ENCODE data around the gene NEURL3.
A peak's percentile ranks its signal among the peaks of the same experiment; 100 is the strongest.
"Not testable (repeated sequence)": the region's sequence is repeated elsewhere in the genome, so short reads cannot be mapped to it uniquely, and the experiment has no call there.

NEURL3 gene

DNA sequence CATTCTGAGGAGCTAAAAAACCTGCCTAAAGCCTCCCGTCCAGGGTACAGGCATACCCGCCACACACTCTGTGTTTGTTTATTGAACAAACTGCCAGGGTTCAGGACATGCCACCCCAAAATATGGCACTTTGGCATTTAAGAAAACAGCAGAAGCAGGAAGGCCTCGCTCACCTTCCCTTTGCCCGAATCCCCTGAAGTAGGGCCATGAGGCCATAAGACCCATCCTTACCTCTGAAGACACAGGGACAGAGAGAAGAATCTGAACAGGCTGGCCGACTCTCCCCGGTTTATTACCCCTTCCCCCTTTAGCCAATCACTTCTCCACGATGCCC, 1.7 kb upstream of the NEURL3 start:
- DNase-seq (ENCODE audit: low read depth), result no peak

DNA sequence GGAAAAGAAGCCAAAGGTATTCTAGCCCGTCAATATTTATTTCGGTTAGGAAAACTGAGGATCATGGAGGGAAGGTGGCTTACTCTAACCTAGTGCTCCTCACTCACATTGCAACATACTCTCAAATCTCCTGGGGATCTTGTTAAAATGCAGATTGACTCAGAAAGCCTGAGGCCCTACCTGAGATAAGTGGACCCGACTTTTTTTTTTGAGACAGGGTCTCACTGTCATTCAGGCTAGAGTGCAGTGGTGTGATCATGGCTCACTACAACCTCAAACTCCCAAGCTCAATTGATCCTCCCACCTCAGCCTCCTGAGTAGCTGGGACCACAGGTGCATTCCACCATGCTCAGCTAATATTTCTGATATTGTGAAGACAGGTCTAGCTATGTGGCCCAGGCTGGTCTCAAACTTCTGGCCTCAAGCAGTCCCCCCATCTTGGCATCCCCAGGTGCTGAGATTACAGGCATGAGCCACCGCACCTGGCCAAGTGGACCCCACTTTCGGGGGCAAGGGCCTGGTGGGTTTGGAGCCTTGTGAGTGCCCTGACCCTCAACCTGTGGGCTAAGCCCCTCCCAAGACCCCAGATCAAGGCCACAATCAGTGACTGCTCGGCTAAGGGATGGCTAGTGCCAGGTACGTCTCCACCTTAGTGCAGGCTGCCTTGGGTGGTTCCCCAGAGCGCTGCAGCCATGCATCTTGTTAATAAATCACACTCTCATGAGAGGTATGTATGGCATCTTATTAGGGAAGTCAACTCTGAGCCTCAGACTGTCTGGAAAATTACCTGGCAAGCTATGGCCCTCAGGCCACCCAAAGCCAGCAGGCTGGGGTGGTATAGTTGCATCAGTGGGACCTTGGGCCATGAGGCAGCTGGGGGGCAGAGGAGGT, 1.1 kb upstream of the NEURL3 start:
- DNase-seq (ENCODE audit: low read depth), result no peak

- DNase-seq (ENCODE audit: low read depth), result no peak
Measured at GRCh38 chr2:96503637-96504243, 1.4 kb downstream of the NEURL3 start.

GRCh38 chr2:96502891-96503636, 2.1 kb downstream of the NEURL3 start:
- DNase-seq (ENCODE audit: low read depth), result no peak

DNA sequence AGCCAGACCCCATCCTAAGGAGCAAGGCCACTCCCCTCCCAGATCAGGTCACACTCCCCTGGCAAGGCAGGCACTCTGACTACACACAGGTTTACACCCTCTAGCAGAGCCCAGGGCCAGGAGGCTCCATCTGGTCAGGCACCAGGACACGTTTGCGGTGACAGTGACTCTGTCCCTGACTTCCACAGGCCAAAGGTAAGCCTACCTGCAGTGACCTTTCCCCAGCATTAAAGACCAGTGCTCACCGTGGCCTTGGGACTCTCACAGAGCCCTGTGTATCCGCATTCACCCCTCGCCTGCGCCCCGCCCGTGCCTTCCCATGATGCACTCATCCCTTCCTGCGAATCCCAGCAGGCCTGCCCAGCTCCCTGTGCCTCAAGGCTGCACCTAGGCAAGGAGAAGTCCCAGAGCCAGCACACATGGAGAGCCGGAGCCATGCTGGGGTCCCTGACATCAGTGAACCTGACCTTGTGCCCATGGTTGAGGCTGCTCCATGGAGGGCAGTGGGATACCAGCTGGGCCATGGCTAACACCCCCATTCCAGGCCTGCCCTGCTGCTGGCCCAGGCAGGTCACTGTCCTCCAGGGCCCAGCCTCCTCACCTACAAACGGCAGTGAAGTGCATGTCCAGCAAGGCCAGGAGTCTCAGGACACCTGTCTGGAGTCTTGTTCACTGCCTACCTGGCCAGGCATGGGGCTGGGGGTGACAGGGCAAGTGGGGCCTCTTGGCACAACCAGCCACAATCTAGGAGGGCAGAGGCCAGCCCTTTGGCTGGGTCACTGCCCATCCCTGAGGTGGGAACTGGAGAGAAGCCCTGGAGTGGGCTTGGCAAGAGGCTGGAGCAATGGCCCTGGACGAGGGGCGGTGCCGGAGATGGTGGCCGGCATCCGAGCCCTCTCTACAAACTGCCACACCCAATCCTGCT, 3.0 kb downstream of the NEURL3 start:
- DNase-seq (ENCODE audit: low read depth), result no peak

- DNase-seq (ENCODE audit: low read depth), result no peak
Measured at GRCh38 chr2:96501471-96501874, 3.7 kb downstream of the NEURL3 start.

GRCh38 chr2:96500385-96501066, 4.6 kb downstream of the NEURL3 start:
- no peak for DNase-seq (ENCODE audit: low read depth)

GRCh38 chr2:96499061-96499960, 5.8 kb downstream of the NEURL3 start:
- DNase-seq (ENCODE audit: low read depth), result no peak

DNA sequence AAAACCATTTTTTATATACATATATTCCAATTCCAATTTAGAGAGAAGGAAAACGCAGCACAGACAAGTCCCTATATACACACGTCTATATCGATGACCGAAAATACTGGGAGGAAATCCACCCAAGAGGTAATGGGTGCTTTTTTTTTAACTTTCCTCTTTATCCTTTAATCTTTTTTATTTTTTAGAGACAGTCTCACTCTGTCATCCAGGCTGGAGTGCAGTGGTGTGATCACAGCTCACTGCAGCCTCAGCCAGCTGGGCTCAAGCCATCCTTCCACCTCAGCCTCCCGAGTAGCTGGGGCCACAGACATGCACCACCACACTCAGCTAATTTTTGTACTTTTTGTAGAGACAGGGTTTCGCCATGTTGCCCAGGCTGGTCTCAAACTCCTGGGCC, 6.5 kb downstream of the NEURL3 start:
- not testable (repeated sequence) for DNase-seq (ENCODE audit: low read depth)

- DNase-seq (ENCODE audit: low read depth), result no peak
Measured at GRCh38 chr2:96498021-96498431, 7.1 kb downstream of the NEURL3 start.

DNA sequence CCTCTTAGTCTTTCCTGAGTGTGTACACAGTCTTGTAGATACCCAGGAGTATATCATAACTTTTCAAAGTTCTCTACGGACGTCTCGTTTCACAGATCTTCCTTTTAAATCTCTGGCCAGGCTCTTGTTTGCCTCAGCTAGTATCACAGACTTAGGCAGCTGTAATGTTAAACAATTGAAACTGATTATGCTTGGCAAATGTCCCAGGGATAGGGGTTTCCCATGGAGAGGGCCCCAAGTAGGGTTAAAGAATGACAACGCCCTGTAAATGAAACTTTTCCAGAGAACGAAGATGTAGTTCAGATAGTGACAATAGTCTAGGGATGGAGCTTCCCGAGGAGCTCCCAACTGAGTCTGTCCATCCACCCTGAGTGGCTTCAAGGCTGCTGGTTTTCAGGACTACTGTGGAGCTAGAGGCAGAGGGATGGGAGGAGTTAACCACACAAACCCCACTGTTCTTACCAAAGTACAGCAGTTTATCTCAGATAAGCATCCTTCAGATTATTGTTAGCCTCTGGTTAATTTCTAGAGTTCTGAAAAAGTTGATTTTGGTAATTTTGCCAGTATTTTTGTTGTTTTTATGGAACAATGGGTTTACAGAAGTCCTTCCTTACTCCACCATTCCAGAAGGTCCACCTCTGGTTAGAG, 9.1 kb downstream of the NEURL3 start:
- DNase-seq (ENCODE audit: low read depth), result no peak

GRCh38 chr2:96494188-96494587, 11.0 kb downstream of the NEURL3 start:
- no peak for DNase-seq (ENCODE audit: low read depth)

GRCh38 chr2:96493072-96493471, 12.1 kb downstream of the NEURL3 start:
- DNase-seq (ENCODE audit: low read depth), result no peak

GRCh38 chr2:96491860-96492497, 13.2 kb downstream of the NEURL3 start:
- no peak for DNase-seq (ENCODE audit: low read depth)

DNA sequence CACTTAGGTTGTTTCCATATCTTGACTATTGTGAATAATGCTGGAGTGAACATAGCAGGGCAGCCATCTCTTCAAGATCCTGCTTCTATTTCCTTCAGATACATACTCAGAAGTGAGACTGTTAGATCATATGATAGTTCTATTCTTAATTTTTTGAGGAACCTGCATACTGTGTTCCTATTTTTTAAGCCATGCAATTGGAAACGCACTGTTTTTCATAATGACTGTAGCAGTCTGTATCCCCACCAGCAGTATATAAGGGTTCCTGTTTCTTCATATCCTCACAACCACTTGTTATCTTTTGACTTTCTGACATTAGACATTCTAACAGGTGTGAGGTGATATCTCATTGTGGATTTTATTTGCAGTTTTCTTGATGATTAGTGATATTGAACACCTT, 15.5 kb downstream of the NEURL3 start:
- no peak for DNase-seq (ENCODE audit: low read depth)

DNA sequence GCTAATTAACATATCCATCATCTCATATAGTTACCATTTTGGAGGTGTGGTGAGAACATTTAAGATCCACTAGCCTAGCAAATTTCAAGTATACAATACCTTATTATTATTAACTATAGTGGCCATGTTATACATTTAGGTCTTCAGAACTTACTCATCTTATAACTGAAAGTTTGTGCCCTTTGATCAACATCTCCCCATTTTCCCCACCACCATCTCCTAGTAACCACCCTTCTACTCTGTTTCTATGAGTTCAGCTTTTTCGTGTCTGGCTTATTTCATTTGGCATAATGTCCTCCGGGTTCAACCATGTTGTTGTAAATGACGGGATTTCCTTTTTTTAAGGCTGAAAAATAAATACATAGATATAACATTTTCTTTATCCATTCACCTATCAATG, 15.9 kb downstream of the NEURL3 start:
- no peak for DNase-seq (ENCODE audit: low read depth)

- no peak for DNase-seq (ENCODE audit: low read depth)
Measured at GRCh38 chr2:96486696-96487095, 18.5 kb downstream of the NEURL3 start.

DNA sequence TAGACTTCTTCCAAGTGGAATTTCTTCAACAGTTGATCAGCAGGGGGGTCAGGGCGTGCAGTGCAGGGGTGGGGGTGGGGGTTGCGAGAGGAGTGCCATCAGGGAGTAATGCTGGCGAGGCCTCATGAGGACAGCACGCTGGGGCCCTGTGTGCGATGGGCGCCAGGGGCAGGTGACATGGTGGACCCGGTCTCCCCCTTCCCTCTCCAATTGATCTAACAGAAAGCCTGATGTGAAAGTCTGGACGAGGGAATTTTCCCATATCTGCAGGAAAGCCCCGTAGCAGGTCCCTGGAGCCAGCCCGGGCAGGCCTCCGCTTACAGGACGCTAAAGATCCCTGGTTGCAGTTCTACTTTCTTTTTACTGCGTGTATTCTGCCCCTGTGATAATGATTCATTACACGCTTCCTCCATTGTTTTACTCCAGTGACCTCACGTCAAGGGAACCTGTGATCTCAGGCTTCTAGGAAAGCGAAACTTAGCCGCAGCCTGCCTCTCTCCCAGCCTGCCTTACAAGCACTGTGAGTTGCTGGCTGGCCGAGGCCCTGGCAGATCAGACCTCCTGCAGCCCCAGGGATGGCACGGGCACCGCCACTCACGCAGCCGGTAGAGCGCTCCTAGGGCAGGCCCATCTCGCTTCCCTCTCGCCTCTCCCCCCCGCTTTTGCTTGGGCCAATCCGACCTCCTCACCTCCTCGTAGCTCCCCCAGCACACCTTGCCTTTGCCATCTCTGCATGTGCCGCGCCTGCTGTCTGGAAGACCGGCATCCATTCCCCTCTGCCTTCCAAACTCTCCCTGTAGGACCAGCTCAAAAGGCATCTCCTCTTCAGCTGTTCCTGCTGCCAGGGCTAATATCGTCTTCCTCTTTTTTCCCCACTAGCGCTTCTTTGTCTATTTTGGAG, 19.2 kb downstream of the NEURL3 start:
- DNase-seq (ENCODE audit: low read depth), result peak; percentile 55
